SK-N-SH (cell line): ENCODE results near the gene CDK5R2. TPM values are rescaled to one million over a fixed set of nuclear protein-coding genes. Genes with fewer than 3 reads are reported as not detected.

ENCODE experiments used
- CTCF ChIA-PET: fragments of 300-600, 350-600 bp; formaldehyde crosslinking; extraction: SDS; loops from one replicate; lab custom pipeline; 2021; lab: Yijun Ruan, JAX
- POLR2A ChIA-PET: fragments of 350-600 bp; sonication (Branson Sonifier 250); formaldehyde crosslinking; extraction: SDS; loops from one replicate; lab custom pipeline; 2020; ENCODE audit warnings: antibody characterized with exemption, inconsistent platforms; lab: Yijun Ruan, JAX
- DNase-seq: peaks from one replicate; pipeline ENCODE4 v3.0.0; 2012
- H2AFZ ChIP-seq: fragments of 200-600 bp; sonication (generic); 2 replicates; pipeline ENCODE4 v1.8.1; 2016; ENCODE audit warnings: antibody characterized with exemption, mild to moderate bottlenecking, low read depth
- H3F3A ChIP-seq: fragments of 200-600 bp; sonication (generic); replicated peaks from 2 replicates; pipeline ENCODE3; 2016; ENCODE audit warnings: antibody characterized with exemption, mild to moderate bottlenecking; ENCODE audit not compliant: insufficient read depth
- H3K27ac ChIP-seq, 2 experiments: fragments of 200-500 bp in 1 of 2; fragments of 200-600 bp in 1 of 2; sonication (Bioruptor generic) in 1 of 2; sonication (generic), shearing (Covaris generic) in 1 of 2; 2 replicates each; pipeline versions ENCODE4 v1.5.1 to v1.6.1; 2014 to 2016; ENCODE audit warnings: low read depth in 2 of 2, inconsistent platforms in 1 of 2, low read length in 1 of 2, mild to moderate bottlenecking in 1 of 2, mixed read lengths in 1 of 2
- H3K27me3 ChIP-seq: fragments of 200-600 bp; sonication (generic), shearing (Covaris generic); 2 replicates; pipeline ENCODE4 v1.6.1; 2016; ENCODE audit warnings: mixed run types; ENCODE audit not compliant: insufficient read depth
- H3K36me3 ChIP-seq, 2 experiments: fragments of 200-500 bp in 1 of 2; fragments of 200-600 bp in 1 of 2; sonication (Bioruptor generic) in 1 of 2; sonication (generic) in 1 of 2; replicated peaks in 1 of 2; 2 replicates each; pipeline versions ENCODE3 to v1.5.1; 2014 to 2016; ENCODE audit warnings: low read length in 1 of 2, mild to moderate bottlenecking in 1 of 2; ENCODE audit not compliant: insufficient read depth in 2 of 2, control insufficient read depth in 1 of 2
- H3K4me1 ChIP-seq, 2 experiments: fragments of 200-500 bp in 1 of 2; fragments of 200-600 bp in 1 of 2; sonication (Bioruptor generic) in 1 of 2; sonication (generic), shearing (Covaris generic) in 1 of 2; 2 replicates each; pipeline versions ENCODE4 v1.5.1 to v1.6.1; 2014 to 2016; ENCODE audit warnings: low read depth in 1 of 2, low read length in 1 of 2, mixed run types in 1 of 2; ENCODE audit not compliant: insufficient read depth in 2 of 2, control insufficient read depth in 1 of 2
- H3K4me2 ChIP-seq: fragments of 200-600 bp; sonication (generic), shearing (Covaris generic); 2 replicates; pipeline ENCODE4 v1.6.1; 2017; ENCODE audit warnings: mixed run types
- H3K4me3 ChIP-seq, 2 experiments: fragments of 200-500 bp in 1 of 2; fragments of 200-600 bp in 1 of 2; sonication (Bioruptor generic) in 1 of 2; sonication (generic), shearing (Covaris generic) in 1 of 2; 2 replicates each; pipeline versions ENCODE4 v1.5.1 to v1.8.1; 2014 to 2016; ENCODE audit warnings: low read depth in 2 of 2, inconsistent platforms in 1 of 2, low read length in 1 of 2, mild to moderate bottlenecking in 1 of 2, mixed read lengths in 1 of 2, moderate library complexity in 1 of 2
- H3K79me2 ChIP-seq: fragments of 200-600 bp; sonication (generic); 2 replicates; pipeline ENCODE4 v1.8.1; 2017; ENCODE audit warnings: mild to moderate bottlenecking; ENCODE audit not compliant: insufficient read depth
- H3K9ac ChIP-seq: fragments of 200-600 bp; sonication (generic); 2 replicates; pipeline ENCODE4 v1.6.1; 2017; ENCODE audit warnings: mixed run types
- H3K9me2 ChIP-seq: fragments of 200-600 bp; sonication (generic); 2 replicates; pipeline ENCODE4 v1.6.1; 2017; ENCODE audit warnings: mixed run types
- H3K9me3 ChIP-seq: fragments of 200-600 bp; sonication (generic); 2 replicates; pipeline ENCODE4 v1.6.1; 2017; ENCODE audit warnings: mixed run types, mild to moderate bottlenecking, moderate library complexity
- H4K20me1 ChIP-seq: fragments of 200-600 bp; sonication (generic); 2 replicates; pipeline ENCODE4 v1.6.1; 2017; ENCODE audit warnings: mild to moderate bottlenecking, mixed run types; ENCODE audit not compliant: insufficient read depth
- CHD2 ChIP-seq: fragments of 150-350 bp; IDR thresholded peaks from 2 replicates; pipeline ENCODE4 v1.6.1; 2018; ENCODE audit warnings: low read length; ENCODE audit not compliant: partially characterized antibody
- EP300 ChIP-seq, 2 experiments: IDR thresholded peaks; 2 replicates each; pipeline versions ENCODE4 v1.4.0 to v1.6.1; 2012; ENCODE audit warnings: borderline replicate concordance in 1 of 2, low read depth in 1 of 2, low read length in 1 of 2
- FOSL2 ChIP-seq: IDR thresholded peaks from 2 replicates; pipeline ENCODE4 v1.4.0; 2012; ENCODE audit warnings: low read depth, mild to moderate bottlenecking, moderate library complexity, borderline replicate concordance
- FOXJ3 ChIP-seq: sonication (generic); formaldehyde crosslinking; IDR thresholded peaks from 2 replicates; pipeline ENCODE4 v1.5.1; 2020; ENCODE audit warnings: mild to moderate bottlenecking, missing genetic modification reagents
- GABPA ChIP-seq: IDR thresholded peaks from 2 replicates; pipeline ENCODE4 v1.4.0; 2012; ENCODE audit warnings: low read depth, mild to moderate bottlenecking
- GATA2 ChIP-seq: sonication (generic); formaldehyde crosslinking; IDR thresholded peaks from 2 replicates; pipeline ENCODE4 v1.5.0; 2020; ENCODE audit warnings: mild to moderate bottlenecking, missing genetic modification reagents
- MAX ChIP-seq: IDR thresholded peaks from 2 replicates; pipeline ENCODE4 v1.4.0; 2012; ENCODE audit warnings: low read depth
- MXI1 ChIP-seq: IDR thresholded peaks from 2 replicates; pipeline ENCODE4 v1.6.1; 2012; ENCODE audit warnings: mild to moderate bottlenecking, low read depth, low read length, improper control_type of control experiment
- NFIC ChIP-seq: IDR thresholded peaks from 2 replicates; pipeline ENCODE4 v1.4.0; 2012; ENCODE audit warnings: borderline replicate concordance
- NRF1 ChIP-seq: IDR thresholded peaks from 2 replicates; pipeline ENCODE4 v1.6.1; 2012; ENCODE audit warnings: low read depth, mild to moderate bottlenecking, low read length
- PBX3 ChIP-seq: IDR thresholded peaks from 2 replicates; pipeline ENCODE4; 2012
- POLR2AphosphoS5 ChIP-seq: IDR thresholded peaks from 2 replicates; pipeline ENCODE4 v1.6.1; 2012; ENCODE audit warnings: low read depth, low read length
- RCOR1 ChIP-seq: fragments of 150-350 bp; IDR thresholded peaks from 2 replicates; pipeline ENCODE4 v1.6.1; 2017; ENCODE audit warnings: antibody characterized with exemption, low read length
- RFX5 ChIP-seq: IDR thresholded peaks from 2 replicates; pipeline ENCODE4 v1.6.1; 2012; ENCODE audit warnings: mild to moderate bottlenecking, improper control_type of control experiment, low read length
- TCF12 ChIP-seq: IDR thresholded peaks from 2 replicates; pipeline ENCODE4 v1.4.0; 2012
- USF1 ChIP-seq: IDR thresholded peaks from 2 replicates; pipeline ENCODE4 v1.4.0; 2012; ENCODE audit warnings: low read depth, borderline replicate concordance
- WGBS: methylation state at CpG from one replicate; pipeline ENCODE4 v1.1.6; 2017; ENCODE audit warnings: low lambda C conversion rate; 5-methylcytosine and 5-hydroxymethylcytosine counted together
- polyA plus RNA-seq, 3 experiments: library from polyadenylated mRNA; depleted of rRNA; stranded (reverse); fragments of >200 nt; gene quantifications; 2 replicates each; pipeline ENCODE4 v1.2.3, GENCODE V29; 2012

Gene CDK5R2
- polyA plus RNA-seq, 1 of the 3 experiments (the other 2 are of a cell fraction): 0.26 TPM

- peak overlapping the region in 1 of 2 experiments; percentile 63; a peak in 2 of 4 replicates for H3K4me3 ChIP-seq
- ChIA-PET POLR2A (interaction anchor here (0.6 to 4.1 kb wide), 9 partner anchors 10 to 72 kb away, joined by 3 to 21 read pairs (median 6); no protein-coding TSS in a partner anchor), CTCF (interaction anchor here (1.0 to 13.5 kb wide), 12 partner anchors 15 to 191 kb away, joined by 3 to 208 read pairs (median 6); partner anchors contain the start of genes CRYBA2 and FEV)
- H3K9ac ChIP-seq: 0 out of 2 replicates have a peak overlapping the region, but pooled peaks have one; percentile 13
- H3K9me2 ChIP-seq: no peaks in the 10 kb centered on the region
- H3K4me1 ChIP-seq: peaks cover 8 to 28% of the 10 kb centered on the region in 2 experiments; a peak in 2 of 4 replicates
- H3K27ac ChIP-seq: peak overlapping the region; percentile 47 to 99; a peak in 3 of 4 replicates
- no peaks in the 10 kb centered on the region for H4K20me1 ChIP-seq
- no peaks in the 10 kb centered on the region for H3K9me3 ChIP-seq
- peak overlapping the region; percentile 63 for H3K4me2 ChIP-seq
- peaks cover 5% of the 10 kb centered on the region for H3F3A ChIP-seq
- no peak for TF ChIP-seq GABPA
- 0 out of 2 replicates have a peak, but pooled peaks have one; percentile 19 for TF ChIP-seq POLR2AphosphoS5
- peak; percentile 30; the same call in 1 of the 2 replicates for TF ChIP-seq FOXJ3 (CRISPR knock-in tag)
- TF ChIP-seq CHD2: peak; percentile 35
- TF ChIP-seq USF1: no peak
- 0 out of 2 replicates have a peak, but pooled peaks have one; percentile 24 for TF ChIP-seq RCOR1
- TF ChIP-seq FOSL2: peak; percentile 34; the same call in 1 of the 2 replicates
- no peak for TF ChIP-seq MAX
- TF ChIP-seq RFX5: peak; percentile 42; the same call in 1 of the 2 replicates
- TF ChIP-seq PBX3: peak; percentile 29
- no peak for TF ChIP-seq NRF1
- TF ChIP-seq TCF12: peak; percentile 48; the same call in 1 of the 2 replicates
- peak in 1 of 2 experiments; percentile 54; a peak in 1 of 4 replicates for TF ChIP-seq EP300 (IDR thresholded peaks at IDR 0.05; ENCODE audit: borderline replicate concordance in 1 of 2, low read depth in 1 of 2, low read length in 1 of 2)
- peak; percentile 51 for TF ChIP-seq GATA2 (CRISPR knock-in tag)
- TF ChIP-seq MXI1: peak; percentile 58; the same call in 1 of the 2 replicates
- TF ChIP-seq NFIC: no peak
- no peak overlapping the region for H2AFZ ChIP-seq
- H3K36me3 ChIP-seq: no peaks in the 10 kb centered on the region
- H3K27me3 ChIP-seq: peaks cover 17% of the 10 kb centered on the region
- no peaks in the 10 kb centered on the region for H3K79me2 ChIP-seq
- 5% methylated on average over 5 of the region's 5 CpGs for WGBS
- peak; percentile 69 for DNase-seq
Observed at GRCh38 chr2:218964041-218964771, 4.7 kb downstream of the CDK5R2 start.
